ENCODE data around the gene IL1A. TPM values are rescaled to one million over a fixed set of nuclear protein-coding genes. Genes with fewer than 3 reads are reported as not detected.
A peak's percentile ranks its signal among the peaks of the same experiment; 100 is the strongest.

Gene IL1A
- total and polyA plus RNA-seq, 9 of the 15 experiments (the other 6 are each of a cell fraction or from before 2014, with no cell fraction given) = 0.03 to 0.27 (median 0.14) TPM; not detected in 2

GRCh38 chr2:112793449-112793978 is 9.2 kb upstream of the IL1A start (continued):
- TF ChIP-seq EZH2 (IDR thresholded peaks at IDR 0.05; ENCODE audit: borderline replicate concordance, low read depth, low read length) (no peak), DMBX1 (CRISPR knock-in tag; IDR thresholded peaks at IDR 0.05; ENCODE audit: borderline replicate concordance) (peak; percentile 87), HINFP (tag; conservative IDR thresholded peaks at IDR 0.05; ENCODE audit: low read depth) (no peak; the same call in 1 of the 2 replicates), ZNF3 (CRISPR knock-in tag; IDR thresholded peaks at IDR 0.05) (no peak), RBM25 (IDR thresholded peaks at IDR 0.05; ENCODE audit: low read depth, low read length, severe bottlenecking) (no peak), MLLT1 (IDR thresholded peaks at IDR 0.05) (no peak), HDAC1 (IDR thresholded peaks at IDR 0.05) (no peak), GATAD2A (IDR thresholded peaks at IDR 0.05) (peak; percentile 23; the same call in 1 of the 2 replicates), TRIM24 (IDR thresholded peaks at IDR 0.05) (peak; percentile 33 to 54; a peak in 2 of 4 replicates), TCF3 (CRISPR knock-in tag; IDR thresholded peaks at IDR 0.05) (no peak), ARID3B (CRISPR knock-in tag; IDR thresholded peaks at IDR 0.05; ENCODE audit: borderline replicate concordance) (no peak), ZNF512 (tag; IDR thresholded peaks at IDR 0.05) (peak; percentile 24; the same call in 1 of the 2 replicates), HOXB6 (CRISPR knock-in tag; IDR thresholded peaks at IDR 0.05; ENCODE audit: borderline replicate concordance) (no peak), RB1 (IDR thresholded peaks at IDR 0.05; ENCODE audit: low read depth) (no peak), ZEB2 (IDR thresholded peaks at IDR 0.05) (no peak), ZNF740 (CRISPR knock-in tag; IDR thresholded peaks at IDR 0.05) (no peak), ZNF740 (tag; IDR thresholded peaks at IDR 0.05) (0 out of 4 replicates have a peak, but pooled peaks of 1 of the 2 experiments have one; percentile 13), MYC (IDR thresholded peaks at IDR 0.05; ENCODE audit: low read depth, low read length) (no peak), MYC (CRISPR knock-in tag; IDR thresholded peaks at IDR 0.05; ENCODE audit: borderline replicate concordance, low read depth) (no peak), SOX6 (IDR thresholded peaks at IDR 0.05) (no peak)

Measured in K562 (cell line).